SK-N-MC (cell line): ENCODE data around the gene LRP5.

Experiments
- EZH2 ChIP-seq: fragments of 200-600 bp; sonication (generic); IDR thresholded peaks from one replicate; pipeline ENCODE4 v1.6.1; 2017; ENCODE audit warnings: antibody characterized with exemption
- POLR2AphosphoS5 ChIP-seq: IDR thresholded peaks from 2 replicates; pipeline ENCODE4 v1.6.1; 2012; ENCODE audit warnings: mild to moderate bottlenecking, low read depth, low read length, borderline replicate concordance

DNA sequence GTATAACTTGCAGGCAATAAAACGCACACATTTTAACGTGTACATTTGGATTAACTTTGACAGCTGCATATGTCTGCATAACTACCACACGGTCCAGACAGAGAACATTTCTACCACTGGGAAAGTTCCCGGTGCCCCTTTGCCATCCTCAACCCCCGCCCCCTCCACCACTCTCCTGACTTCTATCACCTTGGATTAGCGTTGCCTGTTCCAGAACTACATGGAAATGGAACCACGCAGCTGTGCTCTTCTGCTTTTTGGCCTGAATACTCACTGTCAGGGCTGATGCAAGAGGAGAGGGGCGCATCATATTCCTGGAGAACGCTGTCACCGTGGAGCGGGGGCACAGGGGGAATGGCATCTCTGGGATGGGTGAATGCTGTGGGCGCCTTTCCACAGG is 62.1 kb downstream of the LRP5 start:
- TF ChIP-seq POLR2AphosphoS5 = no peak
- no peak for TF ChIP-seq EZH2
